ENCODE results near the gene PON3. TPM values are rescaled to one million over a fixed set of nuclear protein-coding genes. Genes with fewer than 3 reads are reported as not detected.

The PON3 gene
- total and polyA plus RNA-seq, 2 of the 8 experiments (the other 6 are each of a cell fraction or from before 2014, with no cell fraction given), result not detected

- no peak overlapping the region for H3K4me3 ChIP-seq (ENCODE audit: extremely low read depth in 1 of 4, insufficient read depth in 2 of 4, low read depth in 3 of 4, low read length in 4 of 4)
- no peak overlapping the region for H3K4ac ChIP-seq (replicated peaks; ENCODE audit: insufficient read length, low read depth, low read length)
- no peak overlapping the region for H4K5ac ChIP-seq (ENCODE audit: insufficient read length, low read depth, low read length)
- H4K20me1 ChIP-seq (replicated peaks in 1 of 2; ENCODE audit: control insufficient read depth in 1 of 2, insufficient read depth in 2 of 2, low read length in 2 of 2), result no peaks in the 10 kb centered on the region
- H3K27ac ChIP-seq (ENCODE audit: low read depth, low read length), result no peak overlapping the region
- FAIRE-seq (no peak), DNase-seq (ENCODE audit: low read depth in 1 of 2, low spot score in 2 of 2) (no peak)
- H4K8ac ChIP-seq (ENCODE audit: extremely low read depth, insufficient read depth, low read length), result no peak overlapping the region
- H3K14ac ChIP-seq (ENCODE audit: insufficient read length), result no peak overlapping the region
- H3K23ac ChIP-seq (ENCODE audit: insufficient read length), result no peak overlapping the region
- H3K4me1 ChIP-seq (replicated peaks in 1 of 4; ENCODE audit: control insufficient read depth in 3 of 4, insufficient read depth in 4 of 4, low read length in 3 of 4), result peaks cover 0 to 7% (median 1%) of the 10 kb centered on the region in 4 experiments; a peak in 2 of 7 replicates
- H3K36me3 ChIP-seq (ENCODE audit: control insufficient read depth in 2 of 4, insufficient read depth in 4 of 4, low read length in 3 of 4), result no peaks in the 10 kb centered on the region
- H3K18ac ChIP-seq (ENCODE audit: extremely low read depth, low read length), result no peak overlapping the region
- no peaks in the 10 kb centered on the region for H3K9me3 ChIP-seq (ENCODE audit: insufficient read depth in 2 of 2, low read depth in 1 of 2, low read length in 1 of 2)
- no peak overlapping the region for H2BK5ac ChIP-seq (ENCODE audit: low read depth, low read length)
- H2BK15ac ChIP-seq (ENCODE audit: low read length), result no peak overlapping the region
- TF ChIP-seq POLR2AphosphoS5 (IDR thresholded peaks at IDR 0.05; ENCODE audit: low read depth, low read length) (no peak), KDM4A (IDR thresholded peaks at IDR 0.05; ENCODE audit: low read depth, low read length, severe bottlenecking) (no peak), SP2 (IDR thresholded peaks at IDR 0.05; ENCODE audit: low read length) (no peak), EP300 (IDR thresholded peaks at IDR 0.05; ENCODE audit: borderline replicate concordance in 1 of 2, low read depth in 2 of 2, low read length in 2 of 2) (no peak), BACH1 (IDR thresholded peaks at IDR 0.05; ENCODE audit: low read length) (no peak), CTBP2 (IDR thresholded peaks at IDR 0.05; ENCODE audit: borderline replicate concordance, insufficient read depth, insufficient read length, low read length) (no peak), POU5F1 (IDR thresholded peaks at IDR 0.05; ENCODE audit: low read depth, low read length) (no peak), EZH2 (IDR thresholded peaks at IDR 0.05; ENCODE audit: low read depth, low read length, severe bottlenecking) (no peak), RFX5 (IDR thresholded peaks at IDR 0.05; ENCODE audit: borderline replicate concordance, low read depth, low read length) (no peak), TCF12 (IDR thresholded peaks at IDR 0.05; ENCODE audit: low read depth, low read length) (no peak), POLR2A (IDR thresholded peaks at IDR 0.05; ENCODE audit: control extremely low read depth in 1 of 2, low read depth in 2 of 2, low read length in 2 of 2) (no peak)
- TF ChIP-seq, protein P1, sequence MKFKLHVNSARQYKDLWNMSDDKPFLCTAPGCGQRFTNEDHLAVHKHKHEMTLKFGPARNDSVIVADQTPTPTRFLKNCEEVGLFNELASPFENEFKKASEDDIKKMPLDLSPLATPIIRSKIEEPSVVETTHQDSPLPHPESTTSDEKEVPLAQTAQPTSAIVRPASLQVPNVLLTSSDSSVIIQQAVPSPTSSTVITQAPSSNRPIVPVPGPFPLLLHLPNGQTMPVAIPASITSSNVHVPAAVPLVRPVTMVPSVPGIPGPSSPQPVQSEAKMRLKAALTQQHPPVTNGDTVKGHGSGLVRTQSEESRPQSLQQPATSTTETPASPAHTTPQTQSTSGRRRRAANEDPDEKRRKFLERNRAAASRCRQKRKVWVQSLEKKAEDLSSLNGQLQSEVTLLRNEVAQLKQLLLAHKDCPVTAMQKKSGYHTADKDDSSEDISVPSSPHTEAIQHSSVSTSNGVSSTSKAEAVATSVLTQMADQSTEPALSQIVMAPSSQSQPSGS (IDR thresholded peaks at IDR 0.05; ENCODE audit: low read length), result no peak
- H3K79me2 ChIP-seq (ENCODE audit: control insufficient read depth in 1 of 2, insufficient read depth in 2 of 2, low read length in 2 of 2), result no peaks in the 10 kb centered on the region
- ChIA-PET CTCF (ENCODE audit: partially characterized antibody) (interaction anchor here (1.5 kb wide), 1 partner anchor 191 kb away, joined by 4 read pairs; no protein-coding TSS in a partner anchor), POLR2A (ENCODE audit: partially characterized antibody) (no interaction called here)
- no peaks in the 10 kb centered on the region for H3K79me1 ChIP-seq (ENCODE audit: low read depth, low read length)
- H2BK20ac ChIP-seq (ENCODE audit: low read length), result no peak overlapping the region
- H3K23me2 ChIP-seq (ENCODE audit: low read depth, low read length), result no peaks in the 10 kb centered on the region
- WGBS, 2 experiments (ENCODE audit: extremely low coverage in 1 of 2, insufficient coverage in 1 of 2, insufficient read length in 1 of 2, insufficient replicate concordance in 2 of 2, low coverage in 1 of 2, low lambda C conversion rate in 2 of 2, missing lambda C conversion rate in 1 of 2), result 92% methylated on average over 1 of the region's 1 CpG; no CpG with 5 or more reads in 1 of the 2 experiments
- H4K91ac ChIP-seq (replicated peaks; ENCODE audit: insufficient read length, low read length), result no peak overlapping the region
- no peak overlapping the region for H3K4me2 ChIP-seq (ENCODE audit: insufficient read depth in 1 of 2, low read depth in 2 of 2, low read length in 2 of 2)
- no peak overlapping the region for H2BK120ac ChIP-seq (replicated peaks; ENCODE audit: low read depth, low read length)
- no peaks in the 10 kb centered on the region; a peak in 1 of 7 replicates for H3K27me3 ChIP-seq (replicated peaks in 1 of 4; ENCODE audit: control insufficient read depth in 3 of 4, extremely low read depth in 1 of 4, insufficient read depth in 3 of 4, low read length in 3 of 4)
- H2AK5ac ChIP-seq (ENCODE audit: low read depth, low read length), result no peak overlapping the region
- H2BK12ac ChIP-seq (ENCODE audit: low read depth, low read length), result no peak overlapping the region
- no peak overlapping the region for H3K56ac ChIP-seq (replicated peaks; ENCODE audit: insufficient read length, low read depth, low read length)
- H3K9ac ChIP-seq (replicated peaks in 1 of 4; ENCODE audit: extremely low read depth in 1 of 4, low read depth in 3 of 4, low read length in 3 of 4), result no peak overlapping the region
- H2AFZ ChIP-seq (ENCODE audit: low read length), result no peak overlapping the region
Measured at GRCh38 chr7:95320651-95321050, 75.5 kb downstream of the PON3 start.
